Activated CD4-positive, alpha-beta T cell treated with anti-CD3 and anti-CD28 coated beads for 36 hours (primary cell): ENCODE measurements around the gene ST8SIA4. TPM values are rescaled to one million over a fixed set of nuclear protein-coding genes. Genes with fewer than 3 reads are reported as not detected.

Source experiments
- ATAC-seq: fragments of 200-7000 bp; cut with Tn5 transposase; one replicate; pipeline ENCODE4 v1.10.0; 2021; ENCODE audit warnings: mild to moderate bottlenecking, moderate library complexity
- CTCF ChIA-PET: fragments of 350-600 bp; sonication (Branson Sonifier 250); formaldehyde crosslinking; loops from one replicate; lab custom pipeline; 2021; ENCODE audit warnings: antibody characterized with exemption; lab: Charles Lee
- POLR2A ChIA-PET: fragments of 350-600 bp; sonication (Branson Sonifier 250); formaldehyde crosslinking; loops from one replicate; lab custom pipeline; 2021; ENCODE audit warnings: antibody characterized with exemption, inconsistent platforms; lab: Charles Lee
- DNase-seq: peaks from one replicate; pipeline ENCODE4 v3.0.0-alpha.2; 2020
- H3K27ac Mint-ChIP-seq: one replicate; pipeline ENCODE4 v1.8.0; 2021; ENCODE audit warnings: mixed read lengths
- H3K27me3 Mint-ChIP-seq: one replicate; pipeline ENCODE4 v1.8.0; 2021; ENCODE audit warnings: mixed read lengths
- H3K36me3 Mint-ChIP-seq: one replicate; pipeline ENCODE4 v1.8.0; 2021; ENCODE audit warnings: low read depth, mixed read lengths
- H3K4me1 Mint-ChIP-seq: one replicate; pipeline ENCODE4 v1.8.0; 2021; ENCODE audit warnings: mixed read lengths
- H3K4me3 Mint-ChIP-seq: one replicate; pipeline ENCODE4 v1.8.0; 2021; ENCODE audit warnings: mild to moderate bottlenecking, moderate library complexity, mixed read lengths
- H3K9me3 Mint-ChIP-seq: one replicate; pipeline ENCODE4 v1.8.0; 2021; ENCODE audit warnings: low read depth, mixed read lengths
- intact Hi-C, 2 experiments: fragments of 100-400 bp; cut with DNase I in 1 of 2; cut with micrococcal nuclease in 1 of 2; formaldehyde crosslinking; loops; one replicate each; pipeline versions ENCODE4 v1.14.2 to v1.15.1; 2022 to 2024; cut with DNase I, micrococcal nuclease
- total RNA-seq, 2 experiments: library from RNA; stranded (reverse); gene quantifications; one replicate each; pipeline ENCODE4 v1.2.3, GENCODE V29; 2021

ST8SIA4 gene
- total RNA-seq, 2 experiments from 2014 or later, result 31.7 to 32.0 TPM

- intact Hi-C loops, result loop anchor here (1.0 to 2.0 kb wide), 4 partner anchors 8 to 28 kb away; no protein-coding TSS in a partner anchor
- Mint-ChIP-seq H3K27me3 (no peaks in the 10 kb centered on the region), H3K4me3 (no peak overlapping the region), H3K4me1 (peaks cover 60% of the 10 kb centered on the region), H3K27ac (peak overlapping the region; percentile 82), H3K36me3 (peaks cover 71% of the 10 kb centered on the region), H3K9me3 (peaks cover 9% of the 10 kb centered on the region)
- CTCF ChIA-PET, result interaction anchor here (0.7 to 1.7 kb wide), 7 partner anchors 11 to 146 kb away, joined by 3 to 5 read pairs (median 4); partner anchors contain the start of gene ST8SIA4
- POLR2A ChIA-PET, result interaction anchor here (0.7 to 1.4 kb wide), 3 partner anchors 28 to 63 kb away, joined by 3 to 8 read pairs (median 7); no protein-coding TSS in a partner anchor
- DNase-seq (peak; percentile 44), ATAC-seq (peak; percentile 97)
Observed at GRCh38 chr5:100872408-100873190, 30.5 kb downstream of the ST8SIA4 start.

- POLR2A ChIA-PET, result no interaction called here
- no peaks in the 10 kb centered on the region for H3K27me3 Mint-ChIP-seq
- no peak overlapping the region for H3K4me3 Mint-ChIP-seq
- H3K4me1 Mint-ChIP-seq, result peaks cover 63% of the 10 kb centered on the region
- H3K9me3 Mint-ChIP-seq, result peaks cover 5% of the 10 kb centered on the region
- ATAC-seq, result no peak
- H3K36me3 Mint-ChIP-seq, result peaks cover 69% of the 10 kb centered on the region
- intact Hi-C loops, result no loop called here
- peak overlapping the region; percentile 55 for H3K27ac Mint-ChIP-seq
- DNase-seq, result no peak
- CTCF ChIA-PET, result no interaction called here
Observed at GRCh38 chr5:100867039-100867562, 36.0 kb downstream of the ST8SIA4 start.

- Mint-ChIP-seq H3K36me3 (peaks cover 62% of the 10 kb centered on the region), H3K9me3 (peaks cover 4% of the 10 kb centered on the region), H3K4me3 (no peak overlapping the region), H3K27ac (peak overlapping the region; percentile 14), H3K4me1 (peaks cover 73% of the 10 kb centered on the region), H3K27me3 (no peaks in the 10 kb centered on the region)
- no peak for ATAC-seq
- POLR2A ChIA-PET, result no interaction called here
- CTCF ChIA-PET, result no interaction called here
- DNase-seq, result no peak
- intact Hi-C loops, result loop anchor here (1.0 to 5.0 kb wide), 2 partner anchors 7 to 38 kb away; no protein-coding TSS in a partner anchor
Observed at GRCh38 chr5:100864931-100865330, 38.2 kb downstream of the ST8SIA4 start.

GRCh38 chr5:100863739-100864138 lies 39.3 kb downstream of the ST8SIA4 start:
- Mint-ChIP-seq H3K36me3 (peaks cover 56% of the 10 kb centered on the region), H3K4me1 (peaks cover 77% of the 10 kb centered on the region), H3K27me3 (no peaks in the 10 kb centered on the region), H3K9me3 (peaks cover 3% of the 10 kb centered on the region), H3K27ac (peak overlapping the region; percentile 31), H3K4me3 (no peak overlapping the region)
- ATAC-seq, result peak; percentile 40
- no peak for DNase-seq
- intact Hi-C loops, result loop anchor here (1.0 to 5.0 kb wide), 2 partner anchors 9 to 36 kb away; no protein-coding TSS in a partner anchor
- POLR2A ChIA-PET, result interaction anchor here (0.7 to 0.8 kb wide), 2 partner anchors 34 to 39 kb away, joined by 3 to 4 read pairs; no protein-coding TSS in a partner anchor
- CTCF ChIA-PET, result no interaction called here

GRCh38 chr5:100861148-100861547 lies 41.9 kb downstream of the ST8SIA4 start:
- intact Hi-C loops, result loop anchor here (1.0 to 5.0 kb wide), 7 partner anchors 8 to 80 kb away; no protein-coding TSS in a partner anchor
- CTCF ChIA-PET, result interaction anchor here (0.7 to 2.2 kb wide), 4 partner anchors 12 to 42 kb away, joined by 4 to 10 read pairs (median 6); partner anchors contain the start of gene ST8SIA4
- peak; percentile 69 for ATAC-seq
- no peaks in the 10 kb centered on the region for H3K27me3 Mint-ChIP-seq
- H3K27ac Mint-ChIP-seq, result peak overlapping the region; percentile 87
- peaks cover 72% of the 10 kb centered on the region for H3K4me1 Mint-ChIP-seq
- H3K9me3 Mint-ChIP-seq, result no peaks in the 10 kb centered on the region
- POLR2A ChIA-PET, result interaction anchor here (0.8 to 3.6 kb wide), 3 partner anchors 20 to 42 kb away, joined by 3 to 18 read pairs (median 15); partner anchors contain the start of gene ST8SIA4
- no peak for DNase-seq
- H3K4me3 Mint-ChIP-seq, result peak overlapping the region; percentile 16
- H3K36me3 Mint-ChIP-seq, result peaks cover 53% of the 10 kb centered on the region

GRCh38 chr5:100860407-100860806 lies 42.7 kb downstream of the ST8SIA4 start:
- Mint-ChIP-seq H3K27me3 (no peaks in the 10 kb centered on the region), H3K36me3 (peaks cover 53% of the 10 kb centered on the region), H3K4me1 (peaks cover 74% of the 10 kb centered on the region), H3K4me3 (no peak overlapping the region), H3K27ac (peak overlapping the region; percentile 87), H3K9me3 (no peaks in the 10 kb centered on the region)
- intact Hi-C loops, result loop anchor here (2.0 to 5.0 kb wide), 4 partner anchors 30 to 80 kb away; no protein-coding TSS in a partner anchor
- ATAC-seq, result peak; percentile 53
- DNase-seq, result peak; percentile 35
- CTCF ChIA-PET, result interaction anchor here (0.8 to 2.2 kb wide), 5 partner anchors 18 to 42 kb away, joined by 3 to 10 read pairs (median 5); partner anchors contain the start of gene ST8SIA4
- POLR2A ChIA-PET, result interaction anchor here (0.6 to 3.6 kb wide), 4 partner anchors 18 to 799 kb away, joined by 5 to 18 read pairs (median 10); partner anchors contain the start of gene ST8SIA4

- ChIA-PET POLR2A (interaction anchor here (0.6 to 3.6 kb wide), 5 partner anchors 17 to 79 kb away, joined by 3 to 18 read pairs (median 5); partner anchors contain the start of gene ST8SIA4), CTCF (interaction anchor here (1.1 to 4.2 kb wide), 3 partner anchors 20 to 42 kb away, joined by 3 to 28 read pairs (median 5); partner anchors contain the start of gene ST8SIA4)
- intact Hi-C loops, result no loop called here
- Mint-ChIP-seq H3K9me3 (no peaks in the 10 kb centered on the region), H3K27me3 (no peaks in the 10 kb centered on the region), H3K4me1 (peaks cover 76% of the 10 kb centered on the region), H3K27ac (no peak overlapping the region), H3K36me3 (peaks cover 54% of the 10 kb centered on the region), H3K4me3 (no peak overlapping the region)
- no peak for DNase-seq
- no peak for ATAC-seq
Observed at GRCh38 chr5:100858987-100859545, 44.0 kb downstream of the ST8SIA4 start.

GRCh38 chr5:100856462-100856861 lies 46.6 kb downstream of the ST8SIA4 start:
- Mint-ChIP-seq H3K4me3 (no peak overlapping the region), H3K4me1 (peaks cover 71% of the 10 kb centered on the region), H3K9me3 (no peaks in the 10 kb centered on the region), H3K27me3 (no peaks in the 10 kb centered on the region), H3K36me3 (peaks cover 53% of the 10 kb centered on the region), H3K27ac (peak overlapping the region; percentile 34)
- intact Hi-C loops, result no loop called here
- POLR2A ChIA-PET, result interaction anchor here (1.2 kb wide), 1 partner anchor 44 kb away, joined by 4 read pairs; no protein-coding TSS in a partner anchor
- ATAC-seq (no peak), DNase-seq (no peak)
- CTCF ChIA-PET, result interaction anchor here (1.1 to 4.2 kb wide), 3 partner anchors 11 to 45 kb away, joined by 3 to 28 read pairs (median 6); partner anchors contain the start of gene ST8SIA4

GRCh38 chr5:100855937-100856430 lies 47.1 kb downstream of the ST8SIA4 start:
- peak overlapping the region; percentile 34 for H3K27ac Mint-ChIP-seq

GRCh38 chr5:100855295-100855694 lies 47.8 kb downstream of the ST8SIA4 start:
- H3K36me3 Mint-ChIP-seq, result peaks cover 48% of the 10 kb centered on the region
- intact Hi-C loops, result no loop called here
- peak overlapping the region; percentile 76 for H3K27ac Mint-ChIP-seq
- H3K27me3 Mint-ChIP-seq, result no peaks in the 10 kb centered on the region
- H3K4me1 Mint-ChIP-seq, result peaks cover 60% of the 10 kb centered on the region
- no peaks in the 10 kb centered on the region for H3K9me3 Mint-ChIP-seq
- POLR2A ChIA-PET, result interaction anchor here (0.6 to 1.4 kb wide), 2 partner anchors 13 to 47 kb away, joined by 3 to 5 read pairs; no protein-coding TSS in a partner anchor
- no peak for DNase-seq
- no peak overlapping the region for H3K4me3 Mint-ChIP-seq
- CTCF ChIA-PET, result interaction anchor here (0.6 to 4.2 kb wide), 2 partner anchors 39 to 46 kb away, joined by 3 to 28 read pairs; partner anchors contain the start of gene ST8SIA4
- ATAC-seq, result no peak

More at GRCh38 chr5:100855937-100856430, 47.1 kb downstream of the ST8SIA4 start:
- no peaks in the 10 kb centered on the region for H3K27me3 Mint-ChIP-seq
- H3K4me3 Mint-ChIP-seq, result no peak overlapping the region
- ChIA-PET CTCF (interaction anchor here (1.1 to 4.2 kb wide), 2 partner anchors 11 to 45 kb away, joined by 3 to 28 read pairs; partner anchors contain the start of gene ST8SIA4), POLR2A (interaction anchor here (1.4 kb wide), 1 partner anchor 46 kb away, joined by 5 read pairs; no protein-coding TSS in a partner anchor)
- intact Hi-C loops, result no loop called here
- H3K4me1 Mint-ChIP-seq, result peaks cover 66% of the 10 kb centered on the region
- H3K36me3 Mint-ChIP-seq, result peaks cover 49% of the 10 kb centered on the region
- DNase-seq, result no peak
- no peak for ATAC-seq
- no peaks in the 10 kb centered on the region for H3K9me3 Mint-ChIP-seq
